GM18499 (cell line): ENCODE data around the gene TBL1X.

Source experiments
- ATAC-seq: cut with Tn5 transposase; IDR thresholded peaks from one replicate; pipeline ENCODE4 v1.9.1; 2021; ENCODE audit warnings: moderate number of reproducible peaks; ENCODE audit not compliant: insufficient read depth, unreplicated experiment

TBL1X gene

GRCh38 chrX:9785944-9786797 is 321.3 kb downstream of the TBL1X start, which contains the start of gene SHROOM2:
TSS of gene SHROOM2 (plus strand) at chrX:9786429. CDS start at chrX:9786546, 117 bp downstream.
- ATAC-seq = no peak

GRCh38 chrX:9786798-9787635 is 322.2 kb downstream of the TBL1X start:
- ATAC-seq = no peak

GRCh38 chrX:9788911-9789310 is 324.1 kb downstream of the TBL1X start:
- no peak for ATAC-seq

GRCh38 chrX:9789555-9789954 is 324.7 kb downstream of the TBL1X start:
- ATAC-seq = no peak
